HG02840 (cell line): Measurements from ENCODE around the gene MACF1.

Experiments
- ATAC-seq: cut with Tn5 transposase; IDR thresholded peaks from one replicate; pipeline ENCODE4 v1.9.1; 2021; ENCODE audit warnings: mild to moderate bottlenecking, moderate library complexity, moderate number of reproducible peaks; ENCODE audit not compliant: unreplicated experiment, low FRiP score

MACF1 gene

DNA sequence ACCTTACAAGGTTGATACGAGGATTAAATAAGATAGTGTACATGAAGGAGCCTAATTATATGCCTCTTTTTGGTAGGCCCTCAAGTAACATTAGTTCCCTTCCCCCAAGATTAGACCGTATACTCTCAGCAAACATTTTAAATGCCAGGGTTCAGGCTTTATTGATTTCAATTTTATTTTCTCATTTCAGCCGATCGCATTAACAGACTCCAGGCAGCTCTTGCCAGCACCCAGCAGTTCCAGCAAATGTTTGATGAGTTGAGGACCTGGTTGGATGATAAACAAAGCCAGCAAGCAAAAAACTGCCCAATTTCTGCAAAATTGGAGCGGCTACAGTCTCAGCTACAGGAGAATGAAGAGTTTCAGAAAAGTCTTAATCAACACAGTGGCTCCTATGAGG lies 182.5 kb downstream of the MACF1 start:
- no peak for ATAC-seq

DNA sequence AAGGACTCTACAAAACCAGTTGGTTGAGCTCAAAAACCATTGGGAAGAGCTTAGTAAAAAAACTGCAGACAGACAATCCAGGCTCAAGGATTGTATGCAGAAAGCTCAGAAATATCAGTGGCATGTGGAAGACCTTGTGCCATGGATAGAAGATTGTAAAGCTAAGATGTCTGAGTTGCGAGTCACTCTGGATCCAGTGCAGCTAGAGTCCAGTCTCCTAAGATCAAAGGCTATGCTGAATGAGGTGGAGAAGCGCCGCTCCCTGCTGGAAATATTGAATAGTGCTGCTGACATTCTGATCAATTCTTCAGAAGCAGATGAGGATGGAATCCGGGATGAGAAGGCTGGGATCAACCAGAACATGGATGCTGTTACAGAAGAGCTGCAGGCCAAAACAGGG lies 183.0 kb downstream of the MACF1 start:
- no peak for ATAC-seq

- no peak for ATAC-seq
Observed at GRCh38 chr1:39391691-39392679, 187.5 kb downstream of the MACF1 start.

DNA sequence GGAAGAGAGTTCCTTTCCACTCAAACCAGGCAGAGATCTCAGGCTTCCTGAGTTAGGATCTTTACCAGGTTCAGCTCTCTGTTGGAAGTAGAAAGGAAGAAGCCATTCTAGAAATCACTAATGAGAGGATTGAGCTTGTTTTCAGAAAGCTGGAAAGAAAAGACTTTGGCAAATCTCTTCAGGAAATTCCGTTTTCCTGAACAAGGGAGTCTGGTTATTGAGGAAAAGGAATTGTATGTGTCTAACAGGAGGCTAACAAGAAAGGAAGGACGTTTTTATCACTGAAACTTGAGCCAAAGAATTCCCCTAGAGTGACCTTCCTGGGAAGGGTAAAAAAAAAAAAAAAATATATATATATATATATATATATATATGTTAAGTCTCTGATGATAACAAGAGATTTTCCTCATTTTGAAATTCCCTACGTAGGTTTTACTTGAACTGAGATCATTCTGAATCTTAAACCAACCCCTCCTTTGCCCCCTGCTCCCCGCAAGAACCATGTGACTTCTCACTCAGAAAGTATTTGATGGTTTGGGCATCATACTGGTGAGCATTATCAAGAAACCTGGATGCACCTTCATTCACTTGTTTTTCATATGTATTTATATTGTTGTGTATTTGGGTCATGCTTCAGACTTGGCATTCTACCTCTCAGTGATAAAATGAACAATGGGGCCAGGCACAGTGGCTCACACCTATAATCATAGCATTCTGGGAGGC lies 188.5 kb downstream of the MACF1 start:
- ATAC-seq = no peak

DNA sequence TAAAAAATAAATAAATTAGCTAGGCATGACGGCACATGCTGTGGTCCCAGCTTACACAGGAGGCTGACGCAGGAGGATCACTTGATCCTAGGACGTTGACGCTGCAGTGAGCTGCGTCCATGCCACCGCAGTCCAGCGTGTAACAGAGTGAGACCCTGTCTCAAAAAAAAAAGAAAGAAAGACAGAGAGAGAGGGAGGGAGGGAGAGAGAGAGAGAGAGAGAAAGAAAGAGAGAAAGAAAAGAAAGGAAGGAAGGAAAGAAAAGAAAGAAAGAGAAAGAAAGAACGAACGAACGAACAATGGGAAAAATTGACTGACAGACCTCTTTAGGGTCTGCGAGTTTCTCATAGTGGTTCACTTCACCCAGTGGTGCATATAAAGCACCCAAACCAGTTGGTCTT lies 189.2 kb downstream of the MACF1 start:
- no peak for ATAC-seq

GRCh38 chr1:39394059-39394458 lies 189.6 kb downstream of the MACF1 start:
- no peak for ATAC-seq

GRCh38 chr1:39394598-39394997 lies 190.1 kb downstream of the MACF1 start:
- no peak for ATAC-seq

GRCh38 chr1:39395357-39395831 lies 190.9 kb downstream of the MACF1 start:
- ATAC-seq = no peak

GRCh38 chr1:39396671-39397070 lies 192.2 kb downstream of the MACF1 start:
- no peak for ATAC-seq

- ATAC-seq = no peak
Observed at GRCh38 chr1:39397487-39397886, 193.0 kb downstream of the MACF1 start.

GRCh38 chr1:39398278-39399021 lies 194.0 kb downstream of the MACF1 start:
- no peak for ATAC-seq

- ATAC-seq = no peak
Observed at GRCh38 chr1:39401106-39401505, 196.6 kb downstream of the MACF1 start.

DNA sequence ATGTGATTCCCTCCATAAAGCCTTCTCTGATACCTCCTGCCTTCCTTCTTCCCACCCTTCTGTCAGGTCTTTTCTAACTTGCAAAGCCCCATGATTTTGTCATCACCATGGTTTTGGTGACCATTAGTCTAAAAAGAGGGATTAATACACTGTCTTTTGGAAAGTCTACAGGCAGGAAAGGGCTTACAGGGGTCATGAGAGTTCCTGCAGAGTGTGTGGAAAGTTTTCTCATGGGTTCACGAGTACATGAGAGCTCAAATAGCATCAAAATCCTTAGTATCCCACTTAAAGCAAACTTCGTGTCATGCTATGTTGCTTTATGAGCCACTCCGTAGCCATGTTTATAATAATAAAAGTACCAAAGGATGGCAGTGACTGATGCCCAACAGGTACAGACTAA lies 200.4 kb downstream of the MACF1 start:
- no peak for ATAC-seq

GRCh38 chr1:39405358-39405757 lies 200.9 kb downstream of the MACF1 start:
- no peak for ATAC-seq

GRCh38 chr1:39406533-39407450 lies 202.3 kb downstream of the MACF1 start:
- no peak for ATAC-seq

DNA sequence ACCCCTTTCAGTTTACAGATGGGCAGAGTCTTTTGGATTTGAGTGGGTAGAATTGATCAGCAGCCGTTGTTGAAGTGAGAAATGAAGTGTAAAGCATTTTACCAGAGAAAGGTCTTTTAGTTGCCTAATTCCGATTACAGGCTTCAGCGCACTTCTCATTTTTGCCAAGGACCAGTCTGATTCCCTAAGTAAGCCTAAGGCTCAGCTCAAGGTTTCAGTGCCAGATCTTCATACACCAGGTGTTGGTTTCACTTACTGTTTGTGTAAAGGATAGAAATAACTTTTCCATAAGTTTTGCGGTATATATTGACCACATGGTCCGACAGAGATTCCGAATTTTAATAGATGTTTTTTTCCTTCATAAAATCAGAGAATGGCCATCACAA lies 203.0 kb downstream of the MACF1 start:
- no peak for ATAC-seq

GRCh38 chr1:39407896-39408640 lies 203.6 kb downstream of the MACF1 start:
- ATAC-seq = no peak

DNA sequence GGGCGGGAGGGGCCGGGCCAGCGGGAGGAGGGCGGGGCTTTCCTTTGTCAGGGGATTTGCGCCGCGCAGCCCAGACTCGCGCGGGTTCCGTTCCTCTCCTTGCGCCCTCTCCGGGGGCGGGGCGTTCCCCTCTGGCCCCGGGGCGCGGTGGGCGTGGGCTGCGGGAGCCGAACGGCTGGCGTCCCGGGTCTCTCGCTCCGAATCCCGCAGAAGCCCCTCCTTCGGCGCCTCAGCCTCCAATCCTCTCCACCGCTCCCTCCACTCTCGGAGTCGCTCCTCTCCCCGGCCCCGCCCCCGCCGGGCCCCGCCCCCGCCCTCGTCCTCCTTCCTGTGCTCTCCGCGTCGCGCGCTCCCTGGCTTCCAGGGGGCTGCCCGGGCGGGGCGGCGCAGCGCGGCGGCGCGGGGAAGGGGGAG lies 204.2 kb downstream of the MACF1 start:
- peak; percentile 75 for ATAC-seq
